Stomach (tissue), 9 donors: Measurements from ENCODE around the gene SEC14L2. TPM values are rescaled to one million over a fixed set of nuclear protein-coding genes. Genes with fewer than 3 reads are reported as not detected.
"Not testable (repeated sequence)": the region's sequence is repeated elsewhere in the genome, so short reads cannot be mapped to it uniquely, and the experiment has no call there.

Source experiments
- DNase-seq, 2 donors: peaks; one replicate each; pipeline versions ENCODE4 v3.0.0 to v3.0.0-alpha.2; 2013 to 2019
- H3K27ac ChIP-seq, 5 donors: fragments of 200-600 bp in 4 of 5; sonication (generic) in 4 of 5; one replicate each; pipeline ENCODE4 v1.5.1; 2013 to 2019; ENCODE audit warnings: mild to moderate bottlenecking in 1 of 5, moderate library complexity in 1 of 5
- H3K27me3 ChIP-seq, 3 donors: fragments of 200-600 bp; sonication (generic); one replicate each; pipeline ENCODE4 v1.5.1; 2017 to 2019; ENCODE audit warnings: mixed run types in 1 of 3
- H3K36me3 ChIP-seq, 4 donors: fragments of 200-600 bp; sonication (generic); 1 replicate in 3 of 4; 2 replicates in 1 of 4; pipeline ENCODE4 v1.5.1; 2016 to 2019
- H3K4me1 ChIP-seq, 4 donors: fragments of 200-600 bp; sonication (generic); one replicate each; pipeline ENCODE4 v1.5.1; 2016 to 2019
- H3K4me3 ChIP-seq, 4 donors: fragments of 200-600 bp; sonication (generic) in 3 of 4; one replicate each; pipeline ENCODE4 v1.5.1; 2016 to 2019; ENCODE audit warnings: mild to moderate bottlenecking in 1 of 4
- H3K9me3 ChIP-seq, 4 donors: fragments of 200-600 bp; sonication (generic); one replicate each; pipeline ENCODE4 v1.5.1; 2016 to 2019
- EP300 ChIP-seq: sonication (generic); formaldehyde crosslinking; IDR thresholded peaks from one replicate; pipeline ENCODE4 v1.6.1; 2017; ENCODE audit warnings: antibody characterized with exemption
- POLR2A ChIP-seq, 4 donors: fragments of 450-650 bp; IDR thresholded peaks; one replicate each; pipeline ENCODE4 v1.6.1; 2016; ENCODE audit warnings: antibody characterized with exemption in 4 of 4, control low read depth in 2 of 4, mild to moderate bottlenecking in 1 of 4, moderate library complexity in 1 of 4
- POLR2AphosphoS5 ChIP-seq, 3 donors: sonication (generic); formaldehyde crosslinking; IDR thresholded peaks; one replicate each; pipeline ENCODE4 v1.6.1; 2016; ENCODE audit warnings: antibody characterized with exemption in 3 of 3
- WGBS, 5 donors: extraction: QIAGEN DNeasy Blood & Tissue Kit in 3 of 5; methylation state at CpG; one replicate each; pipeline versions ENCODE4 v1.1.5 to v1.1.7; 2013 to 2018; 5-methylcytosine and 5-hydroxymethylcytosine counted together
- intact Hi-C: fragments of 100-400 bp; cut with DNase I; formaldehyde crosslinking; loops from one replicate; pipeline ENCODE4 v1.15.1; 2023; ENCODE audit warnings: low total_unique reads
- polyA plus RNA-seq, 3 donors: library from polyadenylated mRNA; stranded (reverse); fragments of 200-250 nt; gene quantifications; one replicate each; pipeline ENCODE4 v1.2.3, GENCODE V29; 2013
- total RNA-seq, 5 donors: library from RNA; depleted of rRNA; stranded (reverse); fragments of >200 nt; gene quantifications; one replicate each; pipeline versions ENCODE4 v1.1.0 to v1.2.3, GENCODE V29; 2014 to 2016
- TF ChIP-seq, protein P1 (sequence below), 7 experiments: fragments of 450-650 bp in 4 of 7; fragments of 200-600 bp in 3 of 7; sonication (generic) in 3 of 7; IDR thresholded peaks; one replicate each; pipeline ENCODE4 v1.5.1; 2016 to 2019; ENCODE audit warnings: antibody characterized with exemption in 7 of 7, control low read depth in 2 of 7, mild to moderate bottlenecking in 1 of 7
- donor health status: healthy with polysubstance abuse.
- donor health status: Bipolar disorder and iron deficiency.
- donor health status: healthy.

The SEC14L2 gene
- total and polyA plus RNA-seq, 8 donors: 4.1 to 19.4 (median 10.1) TPM; not detected in 2

DNA sequence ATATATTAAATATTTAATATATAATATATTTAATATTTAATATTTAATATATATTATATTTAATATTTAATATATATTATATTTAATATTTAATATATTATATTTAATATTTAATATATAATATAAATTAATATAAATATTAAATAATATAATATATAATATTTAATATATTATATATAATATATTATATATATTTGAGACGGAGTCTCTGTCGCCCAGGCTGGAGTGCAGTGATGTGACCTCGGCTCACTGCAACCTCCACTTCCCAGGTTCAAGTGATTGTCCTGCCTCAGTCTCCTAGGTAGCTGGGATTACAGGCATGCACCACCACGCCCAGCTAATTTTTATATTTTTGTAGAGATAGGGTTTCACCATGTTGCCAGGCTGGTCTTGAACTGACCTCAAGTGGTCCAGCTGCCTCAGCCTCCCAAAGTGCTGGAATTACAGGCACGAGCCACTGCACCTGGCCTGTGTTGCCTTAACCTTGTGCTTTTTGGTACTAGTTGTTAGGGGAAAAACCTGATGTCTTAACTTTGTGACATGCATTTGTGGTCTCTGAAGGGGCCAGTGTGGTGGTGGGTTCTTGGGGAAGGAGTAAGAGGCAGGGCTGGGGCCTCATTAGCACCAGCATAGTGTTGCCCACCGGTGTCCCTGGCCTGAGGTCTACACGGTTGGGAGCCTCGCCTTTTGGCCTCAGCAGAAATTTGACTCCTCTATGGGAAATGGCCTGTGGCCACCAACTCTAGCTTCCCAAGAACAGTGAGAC is 58.4 kb downstream of the SEC14L2 start:
- intact Hi-C loops: no loop called here
- Histone ChIP-seq H3K9me3 (no peaks in the 10 kb centered on the region), H3K4me1 (peaks cover 0 to 12% (median 0%) of the 10 kb centered on the region in 4 donors), H3K4me3 (no peak overlapping the region), H3K27ac (no peak overlapping the region), H3K36me3 (no peaks in the 10 kb centered on the region), H3K27me3 (peaks cover 0 to 19% (median 0%) of the 10 kb centered on the region in 3 donors)
- DNase-seq: no peak
- TF ChIP-seq EP300: no peak
- 81 to 98% (median 91%) methylated on average over 5 to 8 of the region's 8 CpGs for WGBS, 5 donors

GRCh38 chr22:30457981-30458380 is 61.2 kb downstream of the SEC14L2 start:
- Histone ChIP-seq H3K4me3 (no peak overlapping the region), H3K4me1 (peaks cover 0 to 5% (median 0%) of the 10 kb centered on the region in 4 donors), H3K27me3 (peaks cover 0 to 9% (median 0%) of the 10 kb centered on the region in 3 donors), H3K9me3 (no peaks in the 10 kb centered on the region), H3K27ac (no peak overlapping the region), H3K36me3 (no peaks in the 10 kb centered on the region)
- TF ChIP-seq, protein P1, sequence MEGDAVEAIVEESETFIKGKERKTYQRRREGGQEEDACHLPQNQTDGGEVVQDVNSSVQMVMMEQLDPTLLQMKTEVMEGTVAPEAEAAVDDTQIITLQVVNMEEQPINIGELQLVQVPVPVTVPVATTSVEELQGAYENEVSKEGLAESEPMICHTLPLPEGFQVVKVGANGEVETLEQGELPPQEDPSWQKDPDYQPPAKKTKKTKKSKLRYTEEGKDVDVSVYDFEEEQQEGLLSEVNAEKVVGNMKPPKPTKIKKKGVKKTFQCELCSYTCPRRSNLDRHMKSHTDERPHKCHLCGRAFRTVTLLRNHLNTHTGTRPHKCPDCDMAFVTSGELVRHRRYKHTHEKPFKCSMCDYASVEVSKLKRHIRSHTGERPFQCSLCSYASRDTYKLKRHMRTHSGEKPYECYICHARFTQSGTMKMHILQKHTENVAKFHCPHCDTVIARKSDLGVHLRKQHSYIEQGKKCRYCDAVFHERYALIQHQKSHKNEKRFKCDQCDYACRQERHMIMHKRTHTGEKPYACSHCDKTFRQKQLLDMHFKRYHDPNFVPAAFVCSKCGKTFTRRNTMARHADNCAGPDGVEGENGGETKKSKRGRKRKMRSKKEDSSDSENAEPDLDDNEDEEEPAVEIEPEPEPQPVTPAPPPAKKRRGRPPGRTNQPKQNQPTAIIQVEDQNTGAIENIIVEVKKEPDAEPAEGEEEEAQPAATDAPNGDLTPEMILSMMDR (IDR thresholded peaks at IDR 0.05): no peak
- TF ChIP-seq EP300: no peak
- 61 to 73% (median 65%) methylated on average over 8 of the region's 8 CpGs for WGBS, 5 donors
- no peak for DNase-seq
- intact Hi-C loops: no loop called here

GRCh38 chr22:30459181-30460052 is 62.6 kb downstream of the SEC14L2 start:
- H3K4me1 ChIP-seq: peaks cover 0 to 5% (median 0%) of the 10 kb centered on the region in 4 donors
- peak in 1 of 2 donors; percentile 67 for DNase-seq
- intact Hi-C loops: no loop called here
- WGBS, 5 donors: 33 to 62% (median 56%) methylated on average over 4 of the region's 4 CpGs
- no peaks in the 10 kb centered on the region for H3K27me3 ChIP-seq
- no peak overlapping the region for H3K4me3 ChIP-seq
- no peaks in the 10 kb centered on the region for H3K36me3 ChIP-seq
- no peak overlapping the region for H3K27ac ChIP-seq
- H3K9me3 ChIP-seq: no peaks in the 10 kb centered on the region
- TF ChIP-seq, protein P1 (IDR thresholded peaks at IDR 0.05): no peak
- TF ChIP-seq POLR2AphosphoS5 (IDR thresholded peaks at IDR 0.05): no peak
- TF ChIP-seq EP300: no peak
- TF ChIP-seq POLR2A (IDR thresholded peaks at IDR 0.05): no peak

GRCh38 chr22:30460147-30460546 is 63.3 kb downstream of the SEC14L2 start:
- DNase-seq: peak in 1 of 2 donors; percentile 69

DNA sequence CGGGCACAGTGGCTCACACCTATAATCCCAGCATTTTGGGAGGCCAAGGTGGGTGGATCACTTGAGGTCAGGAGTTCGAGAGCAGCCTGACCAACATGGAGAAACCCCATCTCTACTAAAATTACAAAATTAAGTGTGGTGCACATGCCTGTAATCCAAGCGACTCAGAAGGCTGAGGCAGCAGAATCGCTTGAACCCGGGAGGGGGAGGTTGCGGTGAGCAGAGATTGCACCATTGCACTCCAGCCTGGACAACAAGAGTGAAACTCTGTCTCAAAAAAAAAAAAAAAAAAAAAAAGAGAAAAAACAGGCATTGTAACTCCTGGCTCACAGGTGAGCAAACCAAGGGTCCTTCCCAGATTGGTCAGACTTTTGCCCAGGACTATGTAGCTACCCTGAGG is 63.7 kb downstream of the SEC14L2 start:
- not testable (repeated sequence) for H3K36me3 ChIP-seq

More at GRCh38 chr22:30460147-30460546, 63.3 kb downstream of the SEC14L2 start:
- Histone ChIP-seq H3K4me1 (peaks cover 0 to 5% (median 0%) of the 10 kb centered on the region in 4 donors), H3K27me3 (no peaks in the 10 kb centered on the region), H3K27ac (no peak overlapping the region), H3K9me3 (no peaks in the 10 kb centered on the region), H3K36me3 (no peaks in the 10 kb centered on the region), H3K4me3 (no peak overlapping the region)
- TF ChIP-seq EP300: no peak
- TF ChIP-seq POLR2AphosphoS5 (IDR thresholded peaks at IDR 0.05): no peak
- TF ChIP-seq POLR2A (IDR thresholded peaks at IDR 0.05): no peak
- TF ChIP-seq, protein P1 (IDR thresholded peaks at IDR 0.05): no peak
- intact Hi-C loops: no loop called here
- 33 to 61% (median 40%) methylated on average over 2 to 4 of the region's 4 CpGs for WGBS, 5 donors

More for the DNA sequence above, 63.7 kb downstream of the SEC14L2 start:
- WGBS, 5 donors: 81 to 89% (median 87%) methylated on average over 6 of the region's 6 CpGs
- H3K27me3 ChIP-seq, intact Hi-C loops, H3K9me3 ChIP-seq, H3K4me1 ChIP-seq, DNase-seq, H3K27ac ChIP-seq, H3K4me3 ChIP-seq: not testable (repeated sequence)
